Transverse colon (tissue), 4 donors: ENCODE data around the gene OR5T3. TPM values are rescaled to one million over a fixed set of nuclear protein-coding genes. Genes with fewer than 3 reads are reported as not detected.

Source experiments
- DNase-seq: peaks from one replicate; pipeline ENCODE4 v3.0.0-alpha.2; 2019
- H3K27ac ChIP-seq, 4 donors: fragments of 200-600 bp; sonication (generic); 2 replicates each; pipeline ENCODE4 v1.5.1; 2016 to 2018; ENCODE audit warnings: inconsistent platforms in 4 of 4
- H3K27me3 ChIP-seq: fragments of 200-600 bp; sonication (generic); 2 replicates; pipeline ENCODE4 v1.5.1; 2017; ENCODE audit warnings: inconsistent platforms
- H3K36me3 ChIP-seq, 4 donors: fragments of 200-600 bp; sonication (generic); 2 replicates each; pipeline ENCODE4 v1.5.1; 2017 to 2019; ENCODE audit warnings: inconsistent platforms in 4 of 4
- H3K4me1 ChIP-seq, 4 donors: fragments of 200-600 bp; sonication (generic); 2 replicates each; pipeline ENCODE4 v1.5.1; 2017 to 2020; ENCODE audit warnings: inconsistent platforms in 4 of 4
- H3K4me3 ChIP-seq, 4 donors: fragments of 200-600 bp; sonication (generic); 1 replicate in 1 of 4; 2 replicates in 3 of 4; pipeline versions ENCODE4 v1.5.1 to v1.6.1; 2017 to 2019; ENCODE audit warnings: inconsistent platforms in 4 of 4
- H3K9me3 ChIP-seq, 2 donors: fragments of 200-600 bp; sonication (generic); 2 replicates each; pipeline ENCODE4 v1.5.1; 2017 to 2019; ENCODE audit warnings: inconsistent platforms in 2 of 2
- CTCF ChIP-seq, 5 experiments: fragments of 200-600 bp in 3 of 5; fragments of 450-650 bp in 2 of 5; sonication (generic) in 3 of 5; IDR thresholded peaks; 1 replicate in 2 of 5; 2 replicates in 3 of 5; pipeline ENCODE4 v1.5.1; 2016 to 2017; ENCODE audit warnings: antibody characterized with exemption in 5 of 5, inconsistent platforms in 3 of 5, mild to moderate bottlenecking in 2 of 5, moderate library complexity in 1 of 5
- EP300 ChIP-seq: sonication (generic); formaldehyde crosslinking; IDR thresholded peaks from one replicate; pipeline ENCODE4 v1.6.1; 2017; ENCODE audit warnings: antibody characterized with exemption, low read depth
- POLR2A ChIP-seq: fragments of 450-650 bp; IDR thresholded peaks from one replicate; pipeline ENCODE4 v1.6.1; 2016; ENCODE audit warnings: antibody characterized with exemption, mild to moderate bottlenecking, moderate library complexity
- POLR2AphosphoS5 ChIP-seq, 3 donors: sonication (generic); formaldehyde crosslinking; IDR thresholded peaks; one replicate each; pipeline ENCODE4 v1.6.1; 2016; ENCODE audit warnings: antibody characterized with exemption in 3 of 3
- WGBS, 2 donors: methylation state at CpG; one replicate each; pipeline ENCODE4 v1.1.5; 2018; ENCODE audit warnings: low coverage in 1 of 2; 5-methylcytosine and 5-hydroxymethylcytosine counted together
- in situ Hi-C, 4 donors: fragments of 200-750 bp; cut with MboI; loops; one replicate each; pipeline versions ENCODE4 v1.15.0 to v1.15.1; 2017; ENCODE audit warnings: low sequenced_read_pairs in 3 of 4, low pct_ligation_motif_present in 1 of 4, low pct_unique_long_range_greater_than_20kb in 1 of 4
- intact Hi-C: fragments of 100-400 bp; cut with DNase I; formaldehyde crosslinking; loops from one replicate; pipeline ENCODE4 v1.15.1; 2023; ENCODE audit warnings: low total_unique reads
- total RNA-seq, 4 donors: library from RNA; depleted of rRNA; stranded (reverse); fragments of >200 nt; gene quantifications; one replicate each; pipeline ENCODE4 v1.1.0, GENCODE V29; 2016

The OR5T3 gene
- total RNA-seq, 4 donors from 2014 or later: not detected

DNA sequence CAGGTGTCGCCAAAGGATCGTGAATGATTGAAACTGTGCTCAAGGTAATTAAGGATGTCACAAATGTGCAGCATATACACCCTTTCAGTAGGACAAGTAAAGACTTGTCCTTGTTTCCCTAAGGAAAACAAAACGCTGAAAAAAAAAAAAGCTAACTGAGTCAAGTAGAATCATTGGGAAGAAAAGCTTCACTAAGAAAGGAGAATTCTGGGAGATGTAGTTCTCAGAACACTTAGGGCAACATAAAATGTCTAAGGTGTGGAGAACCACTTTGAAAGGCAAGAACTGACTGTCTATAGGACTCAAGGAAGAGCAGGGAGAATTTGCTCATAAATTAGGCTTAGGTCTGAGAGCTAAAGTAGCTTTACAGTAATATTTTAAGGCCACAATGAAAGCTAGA lies 19.0 kb downstream of the OR5T3 start:
- H3K27ac ChIP-seq: no peak overlapping the region
- H3K4me3 ChIP-seq: no peak overlapping the region
- DNase-seq: no peak
- in situ Hi-C loops (no loop called here), intact Hi-C loops (no loop called here)
- H3K36me3 ChIP-seq: no peaks in the 10 kb centered on the region
- H3K27me3 ChIP-seq: no peaks in the 10 kb centered on the region
- H3K4me1 ChIP-seq: no peaks in the 10 kb centered on the region
- peaks cover 0 to 4% of the 10 kb centered on the region in 2 donors for H3K9me3 ChIP-seq
- TF ChIP-seq CTCF (IDR thresholded peaks at IDR 0.05): no peak
- TF ChIP-seq POLR2AphosphoS5 (IDR thresholded peaks at IDR 0.05): no peak
- no peak for TF ChIP-seq EP300
- TF ChIP-seq POLR2A: no peak
- whole genome bisulfite sequencing, 2 donors: 41 to 43% methylated on average over 3 of the region's 3 CpGs

DNA sequence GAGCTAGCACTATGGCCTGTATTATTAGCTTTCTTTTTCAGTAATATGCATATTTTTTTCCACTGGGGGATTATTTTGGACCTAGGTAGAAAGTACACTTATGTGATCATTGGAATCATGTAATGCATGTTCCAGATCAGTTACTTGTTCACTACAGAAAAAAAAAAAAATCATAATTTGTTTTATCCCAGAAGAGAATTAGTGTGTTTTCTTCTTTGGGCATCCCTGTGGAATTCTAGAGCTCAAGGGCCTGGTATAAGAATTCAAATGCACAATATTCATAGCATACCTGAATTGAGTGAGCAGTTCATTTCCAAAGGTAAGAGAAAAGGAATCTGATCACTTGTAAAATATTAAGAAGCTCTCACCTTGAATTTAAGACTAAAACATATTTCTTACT lies 21.8 kb downstream of the OR5T3 start, which contains the start of gene OR5T1:
Gene OR5T1 (plus strand): TSS at position 301 of the 400 bp plus-strand sequence. CDS start 1,485 bp downstream, outside the sequence.
- no peak for DNase-seq
- Histone ChIP-seq H3K4me1 (no peaks in the 10 kb centered on the region), H3K4me3 (no peak within 1 kb of the TSS), H3K36me3 (no peaks in the 10 kb centered on the region), H3K27ac (no peak within 1 kb of the TSS), H3K9me3 (no peaks in the 10 kb centered on the region), H3K27me3 (no peaks in the 10 kb centered on the region)
- in situ Hi-C loops: no loop called here
- TF ChIP-seq EP300 (no peak), POLR2A (no peak), POLR2AphosphoS5 (IDR thresholded peaks at IDR 0.05) (no peak), CTCF (IDR thresholded peaks at IDR 0.05) (no peak)
- intact Hi-C loops: no loop called here

DNA sequence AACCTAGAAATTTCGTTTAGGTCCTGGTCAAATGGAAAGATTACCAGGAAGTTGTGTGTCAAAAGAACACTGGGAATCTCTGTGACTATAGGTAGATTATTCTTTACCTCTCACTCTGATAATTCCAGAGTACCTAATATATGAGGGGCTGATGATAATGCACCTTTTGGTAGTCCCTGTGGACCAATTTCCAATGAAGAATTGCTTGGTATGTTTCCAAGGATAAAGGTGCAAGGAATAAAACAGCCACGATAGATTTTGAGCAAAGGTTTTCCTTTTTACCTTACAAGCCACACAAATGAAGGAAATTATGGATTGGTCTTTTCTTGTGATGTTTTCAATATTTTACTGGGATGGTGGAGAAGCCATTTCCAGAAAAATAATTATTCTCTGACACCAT lies 40.1 kb downstream of the OR5T3 start, which contains the start of gene OR8H1:
Gene OR8H1 (minus strand): TSS at position 101 of the 400 bp plus-strand sequence. CDS start 1,192 bp downstream, outside the sequence.
- Histone ChIP-seq H3K9me3 (no peaks in the 10 kb centered on the region), H3K4me3 (no peak within 1 kb of the TSS), H3K4me1 (no peaks in the 10 kb centered on the region), H3K36me3 (no peaks in the 10 kb centered on the region), H3K27ac (no peak within 1 kb of the TSS), H3K27me3 (no peaks in the 10 kb centered on the region)
- WGBS, 2 donors: 55 to 63% methylated on average over 2 of the region's 2 CpGs
- intact Hi-C loops (no loop called here), in situ Hi-C loops (no loop called here)
- TF ChIP-seq CTCF (IDR thresholded peaks at IDR 0.05): no peak
- TF ChIP-seq POLR2AphosphoS5 (IDR thresholded peaks at IDR 0.05): no peak
- TF ChIP-seq POLR2A: no peak
- TF ChIP-seq EP300: no peak
- DNase-seq: no peak

DNA sequence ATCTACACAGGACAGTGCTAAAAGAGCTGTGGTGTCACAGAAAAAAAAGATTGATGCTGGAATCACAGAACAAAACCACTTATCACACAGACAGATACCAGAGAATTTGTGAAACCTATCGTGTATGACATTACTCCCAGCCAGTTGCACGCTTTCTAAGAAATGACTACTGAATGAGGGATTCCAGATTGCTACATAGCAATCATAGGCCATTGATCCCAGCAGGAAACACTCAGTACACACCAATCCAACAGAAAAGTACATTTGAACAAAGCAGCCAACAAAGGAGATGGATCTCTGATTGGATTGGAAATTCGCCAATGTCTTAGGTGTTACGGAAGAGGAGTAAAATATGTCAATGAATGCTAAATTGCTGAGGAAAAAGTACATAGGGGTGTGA lies 44.8 kb downstream of the OR5T3 start:
- Histone ChIP-seq H3K4me1 (no peaks in the 10 kb centered on the region), H3K36me3 (no peaks in the 10 kb centered on the region), H3K9me3 (no peaks in the 10 kb centered on the region), H3K4me3 (no peak overlapping the region), H3K27me3 (no peaks in the 10 kb centered on the region), H3K27ac (no peak overlapping the region)
- WGBS, 2 donors: 86 to 94% methylated on average over 4 of the region's 4 CpGs
- no peak for DNase-seq
- in situ Hi-C loops (no loop called here), intact Hi-C loops (no loop called here)
- TF ChIP-seq CTCF (IDR thresholded peaks at IDR 0.05) (no peak), POLR2A (no peak), POLR2AphosphoS5 (IDR thresholded peaks at IDR 0.05) (no peak), EP300 (no peak)

Other genes with a start within 250 kb of the OR5T3 start
- gene OR5AS1, start 224.6 kb upstream of the OR5T3 start, total RNA-seq: not detected
- not detected for gene OR8I2, start 158.9 kb upstream of the OR5T3 start, total RNA-seq
- gene OR8H2, start 148.6 kb upstream of the OR5T3 start, total RNA-seq: not detected
- gene OR8H3, start 129.9 kb upstream of the OR5T3 start, total RNA-seq: not detected
- gene OR8J3, start 112.1 kb upstream of the OR5T3 start, total RNA-seq: not detected
- not detected for gene OR8K5, start 91.9 kb upstream of the OR5T3 start, total RNA-seq
- gene OR5J2, start 75.6 kb upstream of the OR5T3 start, total RNA-seq: not detected
- not detected for gene OR5T2, start 18.0 kb upstream of the OR5T3 start, total RNA-seq
- not detected for gene OR5T1, start 21.9 kb downstream of the OR5T3 start, total RNA-seq
- not detected for gene OR8H1, start 40.0 kb downstream of the OR5T3 start, total RNA-seq
- not detected for gene OR8K3, start 62.9 kb downstream of the OR5T3 start, total RNA-seq
- gene OR8K1, start 93.8 kb downstream of the OR5T3 start, total RNA-seq: not detected
- gene OR8J1, start 102.0 kb downstream of the OR5T3 start, total RNA-seq: not detected
- not detected for gene OR8U1, start 123.4 kb downstream of the OR5T3 start, total RNA-seq
- not detected for gene OR5AL1, start 160.4 kb downstream of the OR5T3 start, total RNA-seq
- not detected for gene OR5M3, start 221.1 kb downstream of the OR5T3 start, total RNA-seq
- gene OR5M8, start 239.1 kb downstream of the OR5T3 start, total RNA-seq: not detected